NCI-H2227 treated with DMSO at 0.1 percent for 48 hours (cell line): ENCODE results near the gene PMPCA.

Source experiments
- DNase-seq: peaks from one replicate; lab custom pipeline; 2025; lab: John Stamatoyannopoulos, UW

The PMPCA gene, protein sequence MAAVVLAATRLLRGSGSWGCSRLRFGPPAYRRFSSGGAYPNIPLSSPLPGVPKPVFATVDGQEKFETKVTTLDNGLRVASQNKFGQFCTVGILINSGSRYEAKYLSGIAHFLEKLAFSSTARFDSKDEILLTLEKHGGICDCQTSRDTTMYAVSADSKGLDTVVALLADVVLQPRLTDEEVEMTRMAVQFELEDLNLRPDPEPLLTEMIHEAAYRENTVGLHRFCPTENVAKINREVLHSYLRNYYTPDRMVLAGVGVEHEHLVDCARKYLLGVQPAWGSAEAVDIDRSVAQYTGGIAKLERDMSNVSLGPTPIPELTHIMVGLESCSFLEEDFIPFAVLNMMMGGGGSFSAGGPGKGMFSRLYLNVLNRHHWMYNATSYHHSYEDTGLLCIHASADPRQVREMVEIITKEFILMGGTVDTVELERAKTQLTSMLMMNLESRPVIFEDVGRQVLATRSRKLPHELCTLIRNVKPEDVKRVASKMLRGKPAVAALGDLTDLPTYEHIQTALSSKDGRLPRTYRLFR

DNA sequence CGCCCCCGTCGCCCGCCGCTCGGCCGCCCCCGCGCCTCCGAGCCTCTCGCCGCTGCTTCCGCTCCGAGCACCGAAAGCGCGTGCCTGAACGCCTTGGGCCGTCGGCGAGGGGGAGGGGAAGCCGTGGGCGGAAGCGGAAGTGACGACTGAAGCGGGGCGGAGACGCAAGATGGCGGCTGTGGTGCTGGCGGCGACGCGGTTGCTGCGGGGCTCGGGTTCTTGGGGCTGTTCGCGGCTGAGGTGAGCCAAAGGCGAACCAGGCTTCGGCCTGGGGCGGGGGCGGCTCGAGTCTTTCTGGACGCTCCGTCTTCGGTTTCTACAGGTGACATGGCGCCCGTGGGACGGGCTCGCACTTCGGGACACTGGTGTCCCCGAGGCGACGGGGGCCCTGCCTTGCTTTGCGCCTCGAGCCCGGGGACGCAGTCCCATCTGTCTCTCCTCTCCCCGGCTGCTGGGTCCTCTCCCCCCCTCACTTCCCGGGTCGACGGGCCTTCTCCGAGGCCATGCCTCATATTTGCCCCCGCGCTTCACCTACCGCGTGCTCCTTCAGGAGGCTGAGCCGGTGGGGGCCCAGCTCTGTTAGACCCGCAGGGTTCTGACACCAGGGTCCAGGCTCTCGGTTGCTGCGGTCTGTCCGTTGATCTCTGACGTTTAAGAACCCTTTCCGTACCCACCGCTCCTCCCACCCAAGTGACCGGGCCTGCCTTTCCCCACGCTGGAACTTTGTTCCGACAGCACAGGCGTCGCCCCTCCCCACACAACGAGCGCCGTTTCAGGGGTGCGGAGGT is at the start of gene PMPCA, which contains the start of gene ENTR1:
Gene PMPCA (plus strand): TSS at position 159 of the 788 bp plus-strand sequence. CDS start 11 bp downstream, at position 170.
Gene ENTR1 (minus strand): TSS at position 115 of the 788 bp plus-strand sequence. CDS start 217 bp downstream, outside the sequence.
- peak; percentile 80 for DNase-seq

DNA sequence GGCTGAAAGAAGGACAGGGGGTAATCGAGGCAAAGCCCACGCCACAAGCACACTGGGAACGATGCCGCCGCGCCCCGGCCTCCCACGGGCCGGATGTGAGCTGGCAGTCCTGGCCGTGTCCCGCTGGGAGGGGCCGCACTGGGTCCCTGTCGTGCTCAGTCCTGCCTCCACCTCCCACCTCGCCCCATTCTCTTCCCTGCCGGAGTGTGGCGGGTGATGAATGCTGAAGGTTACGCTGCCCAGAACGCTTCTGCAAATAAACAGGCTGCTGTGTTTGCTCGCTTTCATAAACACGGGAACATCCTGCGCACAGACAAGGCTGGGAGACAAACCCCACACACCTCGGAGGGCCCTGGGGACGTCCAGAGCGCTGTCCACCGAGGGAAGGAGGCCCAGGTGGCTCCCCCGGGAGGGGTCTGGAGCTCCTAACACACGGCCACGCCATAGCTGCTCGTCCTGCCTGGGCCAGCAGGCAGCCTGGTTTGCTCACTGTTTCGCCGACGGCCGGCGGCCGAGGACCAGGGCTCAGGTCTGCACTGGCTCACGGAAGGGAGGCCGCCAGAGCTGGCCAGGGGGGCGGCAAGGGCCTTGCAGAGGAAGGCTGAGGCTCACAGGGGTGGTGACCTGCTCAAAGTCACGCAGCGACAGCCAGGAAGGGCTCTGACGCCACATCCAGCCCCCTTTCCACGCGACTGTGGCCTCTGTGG is 49.3 kb upstream of the PMPCA start:
- no peak for DNase-seq

DNA sequence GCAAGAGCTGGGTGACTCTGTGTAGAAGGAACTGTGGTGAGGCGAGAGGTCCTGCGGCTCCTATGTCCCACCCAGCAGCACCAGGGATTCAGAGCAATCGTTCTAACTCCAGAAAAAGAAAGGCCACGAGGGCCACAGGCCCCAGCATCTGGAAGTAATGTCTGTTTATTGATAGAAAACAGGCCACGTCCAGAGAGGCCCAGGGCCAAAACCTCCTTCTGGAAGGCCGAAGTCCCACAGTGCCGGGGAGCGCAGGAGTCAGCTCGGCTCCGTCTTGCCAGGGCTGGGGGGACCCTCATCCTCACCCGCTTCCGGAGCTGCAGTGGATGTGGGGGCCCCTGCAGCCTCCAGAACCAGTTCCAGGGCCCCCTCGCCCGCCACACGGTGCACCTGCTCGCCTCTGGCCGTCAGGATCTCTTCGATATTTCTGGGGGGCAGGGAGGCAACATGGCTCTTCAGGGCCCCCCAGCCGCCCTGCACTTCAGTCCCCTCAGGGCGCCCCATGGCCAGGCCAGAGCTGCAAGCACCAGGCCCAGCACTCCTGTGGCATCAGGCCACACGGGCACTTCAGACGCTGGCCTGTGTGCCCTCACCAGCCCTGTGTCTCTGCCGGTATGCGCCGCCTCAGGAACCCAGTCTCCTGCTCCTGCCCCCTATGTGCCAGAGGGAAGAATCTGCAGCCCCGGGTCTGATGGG is 48.6 kb upstream of the PMPCA start:
- no peak for DNase-seq

DNA sequence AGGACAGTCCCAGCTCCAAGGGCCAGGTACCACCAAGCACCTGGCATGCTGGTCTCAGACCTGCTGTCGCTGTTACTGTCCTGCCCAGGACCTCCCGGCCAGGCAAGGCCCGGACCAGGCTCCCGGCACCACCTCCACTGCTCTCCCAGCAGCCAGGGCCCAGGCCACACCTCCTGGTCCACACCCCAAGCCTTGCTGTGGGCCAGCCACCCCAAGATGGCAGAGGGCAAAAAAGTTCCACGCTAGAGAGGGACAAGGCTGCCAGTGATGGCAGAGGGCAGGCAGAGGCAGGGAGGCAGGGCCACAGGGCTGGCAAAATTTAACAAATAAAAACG is 48.0 kb upstream of the PMPCA start:
- no peak for DNase-seq

DNA sequence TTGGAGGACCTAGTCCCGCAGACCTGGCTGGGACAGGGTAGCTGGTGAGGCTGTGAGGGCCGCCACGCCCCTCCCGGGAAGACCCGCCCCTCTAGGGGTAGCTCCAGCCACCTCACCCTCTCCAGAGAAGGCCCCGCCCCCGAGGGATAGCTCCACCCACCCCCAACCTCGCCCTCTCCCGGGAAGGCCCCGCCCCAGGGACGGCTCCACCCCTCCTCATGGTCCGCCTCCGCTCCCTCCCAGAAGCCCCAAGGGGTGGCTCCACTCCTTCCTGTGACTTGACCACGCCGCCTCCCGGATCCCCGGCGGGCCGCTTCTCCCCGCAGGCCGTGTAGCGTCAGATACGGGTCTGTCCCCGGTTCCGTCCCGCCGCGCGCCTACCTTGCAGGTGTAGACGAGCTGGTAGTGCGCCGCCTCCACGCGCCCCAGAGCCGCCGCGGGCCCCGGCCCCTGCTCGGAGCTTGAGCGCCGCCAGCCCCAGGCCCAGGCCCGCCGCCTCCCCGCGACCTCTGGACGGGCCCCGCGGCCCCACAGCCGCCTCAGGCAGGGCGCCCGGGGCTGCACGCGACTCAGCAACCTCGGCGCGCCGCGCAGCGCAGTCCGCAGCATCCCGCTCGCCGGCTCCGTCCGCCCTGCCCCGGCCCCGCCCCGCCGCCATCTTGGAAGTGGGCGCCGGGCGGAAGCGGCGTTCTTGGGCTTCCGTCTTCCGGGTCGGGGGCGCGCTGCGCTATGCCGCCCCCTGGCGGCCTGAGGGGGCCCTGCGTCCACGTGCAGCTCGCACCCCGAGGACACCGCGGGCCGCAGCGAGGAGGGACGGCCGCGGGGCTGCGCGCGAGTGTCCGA is 47.1 kb upstream of the PMPCA start, which contains the start of gene DNLZ:
Gene DNLZ (minus strand): TSS at position 639 of the 843 bp plus-strand sequence. CDS start 30 bp downstream, at position 609.
- DNase-seq, result peak; percentile 64

DNA sequence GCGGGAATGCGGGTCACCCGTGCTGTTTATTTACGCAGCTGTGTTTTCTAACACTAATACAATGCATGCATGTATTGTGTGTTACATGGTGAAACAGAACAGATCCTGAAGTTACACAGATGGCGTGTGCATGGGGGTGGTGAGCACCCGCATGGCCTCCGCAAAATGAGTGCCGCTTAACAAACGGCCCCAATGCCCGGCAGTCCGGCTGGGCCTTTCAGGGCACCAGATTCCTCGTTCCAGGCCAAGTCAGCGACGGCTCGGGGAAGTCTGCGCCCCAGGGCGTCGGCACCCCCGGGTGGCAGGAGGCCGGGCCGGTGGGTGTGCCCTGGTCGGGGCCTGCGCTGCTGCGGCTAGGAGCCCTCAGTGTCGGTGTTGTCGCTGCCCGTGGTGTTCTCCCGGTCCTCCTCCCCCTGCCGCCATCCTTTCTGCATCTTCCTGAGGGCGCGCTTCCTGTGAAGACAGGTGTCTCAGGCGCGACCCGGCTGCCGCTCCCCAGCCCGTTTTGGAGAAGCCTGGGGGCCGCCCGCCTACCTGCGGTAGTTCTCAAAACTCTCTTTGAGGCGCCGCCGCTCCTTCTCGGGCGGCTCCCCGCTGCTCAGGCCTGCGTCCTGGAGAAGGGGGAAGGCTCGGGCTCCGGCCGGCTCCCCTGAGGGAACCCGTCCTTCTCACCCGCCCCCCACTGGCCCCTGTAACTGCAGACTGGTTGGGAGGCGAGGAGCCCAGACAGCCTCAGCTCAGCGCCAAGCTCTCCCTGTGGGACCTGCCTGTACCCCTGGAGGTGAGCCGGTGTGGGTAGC is 46.3 kb upstream of the PMPCA start:
- no peak for DNase-seq

DNA sequence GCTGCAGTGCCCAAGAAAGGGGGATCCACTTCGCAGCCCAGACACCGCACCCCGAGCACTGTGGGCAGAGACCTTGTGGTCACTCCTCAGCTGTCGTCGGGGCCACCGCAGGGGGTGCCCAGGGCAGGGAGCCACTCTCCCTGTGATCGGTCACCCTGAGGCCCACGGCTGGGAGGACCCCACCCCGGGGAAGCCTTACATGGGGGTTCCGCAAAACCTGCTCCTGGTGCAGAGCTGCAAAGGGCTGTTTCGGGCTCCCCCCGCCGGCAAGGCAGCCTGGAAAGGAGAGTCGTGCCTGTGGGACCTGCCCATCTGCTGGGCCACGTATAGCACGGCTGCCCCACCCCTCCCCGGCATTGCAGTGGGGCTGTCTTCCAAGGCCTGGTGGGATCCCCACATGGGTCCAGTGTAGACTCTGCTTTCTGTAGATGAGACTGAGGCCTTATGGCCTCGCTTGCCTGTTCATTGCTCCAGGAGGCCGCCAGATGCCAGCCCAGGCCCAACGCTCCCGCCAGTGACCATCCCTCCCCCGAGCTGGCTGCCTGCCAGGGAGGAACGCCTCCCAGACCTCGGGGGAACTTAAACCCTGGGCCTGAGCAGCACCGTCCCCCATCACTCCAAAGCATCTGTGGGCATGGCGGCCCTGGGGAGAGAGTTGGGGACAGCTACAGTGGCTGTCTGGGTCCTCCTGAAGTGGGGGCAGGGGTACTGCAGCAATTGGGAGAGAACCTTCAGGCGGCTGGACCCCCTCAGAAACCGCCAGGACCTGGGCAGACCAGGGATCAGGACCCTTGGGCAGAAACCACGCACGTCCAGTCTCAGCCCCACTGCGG is 45.3 kb upstream of the PMPCA start:
- peak; percentile 10 for DNase-seq

DNA sequence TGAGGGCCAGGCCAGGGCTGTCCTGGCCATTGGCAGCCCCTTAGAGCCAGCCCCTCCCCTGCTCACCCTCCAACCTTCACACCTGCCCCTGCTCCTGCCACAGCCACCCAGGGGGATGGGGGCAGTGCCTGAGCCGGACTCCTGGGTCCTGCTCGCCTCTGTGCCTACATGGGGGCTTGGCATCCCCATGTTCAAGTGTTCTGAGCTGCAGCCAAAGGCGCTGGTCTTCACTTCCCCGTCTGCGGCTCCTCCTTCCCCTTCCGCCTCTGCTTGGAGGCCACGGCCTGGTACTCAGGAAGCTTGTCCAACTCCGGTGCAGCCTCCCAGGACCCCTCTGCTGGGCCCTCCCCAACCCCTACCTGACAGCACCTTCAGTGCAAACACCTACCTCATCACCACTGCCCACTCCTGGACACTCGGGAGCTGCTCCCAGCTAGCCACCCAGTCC is 44.7 kb upstream of the PMPCA start:
- no peak for DNase-seq

DNA sequence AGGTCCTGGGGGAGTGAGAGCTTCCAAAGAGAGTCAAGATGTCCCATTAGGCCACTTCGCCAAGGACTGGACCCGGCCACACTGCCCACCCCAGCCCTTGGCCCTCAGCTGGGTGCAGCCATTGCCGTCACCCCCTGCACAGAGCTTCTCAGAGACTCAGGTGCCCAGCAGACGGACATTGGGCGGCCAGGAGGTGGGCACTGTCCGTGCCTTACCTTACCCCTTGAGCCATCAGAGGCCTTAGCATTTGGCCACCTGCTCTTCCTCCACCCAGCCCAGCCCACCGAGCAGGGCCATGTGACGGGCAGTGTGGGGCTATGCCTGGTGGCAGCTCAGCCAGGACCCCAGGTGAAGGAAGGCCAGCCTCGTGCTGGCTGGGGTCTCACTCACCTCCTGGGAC is 43.6 kb upstream of the PMPCA start:
- DNase-seq, result no peak

DNA sequence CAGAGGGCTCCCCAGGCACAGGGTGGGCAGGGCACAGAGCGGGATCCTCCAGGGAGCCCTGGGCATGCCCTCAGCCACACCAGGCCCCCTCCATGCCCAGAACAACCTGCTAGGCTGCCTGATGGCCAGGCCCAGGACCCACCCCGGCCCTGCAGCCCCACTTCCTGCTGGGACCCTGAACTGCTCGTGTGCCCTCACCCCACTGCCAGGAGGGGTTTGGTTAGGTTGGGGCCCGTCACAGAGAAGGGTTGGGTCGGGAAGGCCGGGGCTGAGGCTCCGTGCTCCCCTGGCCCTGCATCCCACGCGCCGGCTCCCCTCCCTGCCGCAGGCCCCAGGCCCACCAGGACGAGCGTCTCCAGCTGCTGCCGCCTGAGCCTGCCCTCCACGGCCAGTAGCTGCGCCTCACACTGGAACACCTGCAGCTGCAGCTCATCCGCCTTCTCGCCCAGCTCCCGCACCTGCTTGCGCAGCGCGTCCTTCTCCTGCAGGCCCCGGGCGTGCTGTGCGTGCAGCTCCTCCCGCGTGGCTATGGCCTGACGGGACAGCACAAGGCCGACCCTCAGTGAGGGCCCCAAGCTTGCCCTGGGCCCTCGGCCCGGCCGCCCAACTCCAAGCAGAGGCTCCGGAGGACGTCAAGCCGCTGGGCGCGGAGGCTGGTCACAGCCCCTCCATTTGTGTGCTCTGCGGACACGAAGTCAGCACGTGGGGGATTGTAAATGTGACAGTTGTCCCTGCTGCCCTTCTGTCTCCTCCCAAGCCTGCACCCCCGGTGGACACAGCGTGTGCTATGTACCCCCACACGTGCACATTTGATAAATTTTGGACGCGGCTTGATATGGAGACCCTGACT is 42.9 kb upstream of the PMPCA start:
- no peak for DNase-seq

DNA sequence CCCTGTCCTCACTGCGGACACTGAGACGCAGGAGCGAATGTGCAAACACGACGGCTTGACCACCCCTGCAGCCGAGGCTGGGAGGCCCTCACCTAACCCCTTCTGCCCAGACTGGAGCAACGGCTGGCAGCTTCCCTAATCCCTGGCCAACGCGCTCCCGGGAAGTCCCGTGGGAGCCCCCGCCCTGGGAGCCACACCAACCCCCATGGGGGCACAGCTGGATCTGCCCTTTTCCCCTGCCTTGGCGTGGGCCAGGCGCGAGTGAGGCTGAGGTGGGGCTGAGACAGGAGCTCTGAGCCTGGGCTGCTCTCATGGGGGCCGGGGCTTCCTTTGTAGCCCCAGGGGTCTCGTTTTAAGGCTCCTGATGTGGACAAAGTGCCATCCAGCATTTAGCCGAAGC is 42.3 kb upstream of the PMPCA start:
- no peak for DNase-seq

DNA sequence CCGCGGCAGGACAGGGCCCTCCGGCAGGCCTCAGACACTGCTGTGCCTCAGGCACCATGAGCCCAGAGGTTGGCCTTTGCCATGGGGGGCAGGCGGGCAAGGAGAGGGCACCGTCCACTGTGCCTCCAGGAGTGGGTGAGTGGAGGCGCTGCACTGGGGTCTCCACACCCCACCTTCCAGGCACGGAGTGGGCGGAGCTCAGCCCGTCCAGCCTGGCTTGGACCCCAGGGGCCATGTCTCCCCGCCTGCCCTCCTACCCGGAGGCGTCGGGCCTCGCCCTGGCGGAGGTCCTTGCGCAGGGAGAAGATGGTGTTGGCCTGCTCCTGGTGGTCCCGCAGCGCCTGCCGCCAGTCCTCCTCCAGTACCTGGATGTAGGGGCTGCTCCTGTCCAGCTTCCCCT is 40.4 kb upstream of the PMPCA start:
- DNase-seq, result no peak

DNA sequence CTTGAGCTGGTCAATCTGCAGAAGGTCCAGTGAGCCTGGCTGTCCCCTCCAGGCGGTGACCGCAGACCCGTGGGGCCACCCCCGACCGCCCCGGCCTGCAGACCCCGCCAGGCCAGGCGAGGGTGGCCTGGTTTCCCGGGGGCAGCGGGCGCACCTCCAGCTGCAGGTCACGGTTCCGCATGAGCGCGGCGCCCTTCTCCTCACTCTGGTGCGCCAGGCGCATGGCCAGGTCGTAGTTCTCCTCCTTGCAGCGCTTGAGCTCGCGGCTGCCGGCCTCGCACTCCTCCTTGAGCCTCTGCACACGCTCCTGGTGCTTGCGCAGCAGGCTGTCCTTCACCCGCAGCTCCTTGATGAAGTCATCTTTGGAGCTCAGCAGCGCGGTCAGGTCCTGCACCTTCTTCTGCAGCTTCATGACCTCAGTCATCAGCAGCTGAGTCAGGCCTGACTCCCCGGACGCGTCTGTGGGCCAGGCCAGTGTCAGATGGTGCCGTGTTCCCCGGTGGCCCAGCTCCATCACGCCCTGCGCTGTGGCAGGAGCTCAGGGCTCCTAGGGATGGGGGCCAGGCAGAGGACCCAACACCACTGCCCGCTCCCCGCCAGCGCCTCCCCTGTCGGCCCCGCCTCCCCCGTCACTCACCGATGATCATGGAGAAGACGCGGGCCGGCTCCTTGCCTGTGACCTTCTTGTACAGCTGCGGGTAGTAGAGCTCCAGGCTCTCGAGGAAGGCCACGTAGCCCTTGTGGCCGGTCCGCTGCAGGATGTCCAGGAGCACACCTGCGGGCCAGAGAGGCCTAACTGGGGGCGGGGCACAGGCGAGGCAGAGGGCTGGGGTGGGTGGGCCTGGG is 39.5 kb upstream of the PMPCA start:
- no peak for DNase-seq

DNA sequence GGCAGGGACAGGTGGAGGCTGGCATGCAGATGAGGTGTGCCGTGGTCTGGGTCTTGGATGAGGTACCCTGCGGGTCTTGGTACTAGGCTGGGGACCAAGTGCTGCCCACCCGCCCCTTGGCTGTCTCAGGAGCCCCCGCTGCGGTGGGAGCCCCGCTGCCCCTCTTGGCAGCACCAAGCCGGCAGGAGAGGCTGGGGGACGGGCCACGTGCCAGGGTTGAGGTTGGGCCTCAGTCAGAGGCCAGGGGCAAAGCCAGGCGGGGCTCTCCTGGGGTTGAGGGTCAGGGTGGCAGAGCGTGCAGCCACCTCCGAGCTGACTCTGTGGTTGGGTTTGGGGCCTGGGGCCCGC is 39.0 kb upstream of the PMPCA start:
- DNase-seq, result no peak

DNA sequence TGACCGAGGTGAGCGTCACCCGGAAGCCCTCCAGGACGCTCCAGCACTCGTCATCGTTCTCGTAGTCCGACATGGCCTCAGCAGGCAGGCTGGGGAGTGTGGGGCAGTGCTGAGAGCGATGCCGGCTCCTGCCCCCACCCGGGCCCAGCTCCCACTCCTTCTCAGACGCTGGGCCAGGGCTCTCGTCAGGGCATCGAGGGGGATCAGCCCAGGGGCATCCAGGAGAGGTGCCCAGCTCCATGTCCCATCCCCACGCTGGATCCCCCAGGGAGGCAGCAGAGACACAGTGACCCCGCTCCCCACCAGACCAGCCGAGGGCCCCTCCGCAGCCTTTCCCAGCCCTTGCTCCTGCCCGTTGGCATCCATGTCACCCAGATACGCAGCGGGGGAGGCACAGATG is 38.5 kb upstream of the PMPCA start:
- no peak for DNase-seq

DNA sequence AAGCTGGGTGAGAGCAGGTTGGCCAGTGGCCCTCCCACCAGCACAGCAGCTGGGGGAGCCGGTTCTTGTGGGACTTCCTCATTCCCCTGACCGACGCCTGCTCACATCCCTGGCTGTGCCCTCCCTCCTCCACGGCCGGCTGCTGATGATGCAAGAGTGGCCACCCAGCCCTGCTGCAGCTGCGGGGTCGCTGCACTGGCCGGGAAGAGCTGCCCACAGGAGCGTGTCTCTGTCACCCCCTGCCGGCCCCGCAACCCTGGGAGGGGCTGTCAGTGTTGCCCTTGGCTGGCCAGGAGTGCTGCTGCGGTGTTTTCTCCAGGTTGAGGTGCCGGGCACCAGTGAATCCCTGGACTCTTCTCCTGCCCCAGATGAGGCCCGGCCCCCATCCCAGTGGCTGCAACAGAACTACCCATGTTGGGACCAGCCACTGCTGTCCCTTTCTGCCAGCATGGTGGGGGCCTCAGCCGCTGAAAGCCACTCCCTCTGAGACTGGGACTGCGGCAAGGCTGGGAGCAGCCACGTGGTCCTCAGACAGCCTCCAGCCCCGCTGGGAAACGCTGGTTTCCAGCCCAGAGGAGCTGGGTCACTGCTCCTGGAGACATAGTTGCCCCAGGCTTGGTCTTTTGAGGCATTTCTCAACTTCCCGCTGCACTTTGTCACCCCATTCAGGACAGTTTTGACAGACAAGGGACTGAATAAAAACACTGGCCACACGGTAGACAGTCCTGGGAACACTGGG is 37.7 kb upstream of the PMPCA start:
- DNase-seq, result no peak
